ENCODE data around the gene TULP1. TPM values are rescaled to one million over a fixed set of nuclear protein-coding genes. Genes with fewer than 3 reads are reported as not detected.

The TULP1 gene
- total RNA-seq, 1 donor from 2014 or later, result not detected

- Histone ChIP-seq H3K9me3 (ENCODE audit: insufficient read depth, low read depth, low read length) (no peaks in the 10 kb centered on the region), H3K4me2 (ENCODE audit: low read length) (no peak overlapping the region), H4K20me1 (ENCODE audit: insufficient read depth, low read length) (peaks cover 88% of the 10 kb centered on the region), H3K4me1 (ENCODE audit: insufficient read depth, low read length) (peaks cover 18% of the 10 kb centered on the region), H3K4me3 (ENCODE audit: insufficient read depth, low read depth, low read length) (no peak overlapping the region), H3K9ac (ENCODE audit: low read length) (no peak overlapping the region), H3K79me2 (ENCODE audit: insufficient read depth, low read length) (peaks cover 36% of the 10 kb centered on the region), H3K36me3 (ENCODE audit: insufficient read depth, low read length) (peaks cover 33% of the 10 kb centered on the region), H2AFZ (ENCODE audit: low read depth, low read length) (no peak overlapping the region), H3K27me3 (ENCODE audit: insufficient read depth, low read length) (no peaks in the 10 kb centered on the region), H3K27ac (ENCODE audit: low read depth, low read length) (no peak overlapping the region)
- Mint-ChIP-seq H3K4me3 (ENCODE audit: unreplicated experiment) (no peak overlapping the region), H3K4me1 (ENCODE audit: low read depth, unreplicated experiment) (peaks cover 7% of the 10 kb centered on the region), H3K27me3 (ENCODE audit: low read depth, unreplicated experiment) (no peaks in the 10 kb centered on the region), H3K36me3 (ENCODE audit: low read depth, unreplicated experiment) (peaks cover 33% of the 10 kb centered on the region), H3K9me3 (ENCODE audit: unreplicated experiment) (peaks cover 3% of the 10 kb centered on the region), H3K27ac (ENCODE audit: unreplicated experiment) (peak overlapping the region; percentile 62)
- DNase-seq (ENCODE audit: low read depth), result no peak
- FAIRE-seq, result no peak
- TF ChIP-seq EZH2 (IDR thresholded peaks at IDR 0.05; ENCODE audit: insufficient read depth, low read length), result no peak
- TF ChIP-seq, protein P1, sequence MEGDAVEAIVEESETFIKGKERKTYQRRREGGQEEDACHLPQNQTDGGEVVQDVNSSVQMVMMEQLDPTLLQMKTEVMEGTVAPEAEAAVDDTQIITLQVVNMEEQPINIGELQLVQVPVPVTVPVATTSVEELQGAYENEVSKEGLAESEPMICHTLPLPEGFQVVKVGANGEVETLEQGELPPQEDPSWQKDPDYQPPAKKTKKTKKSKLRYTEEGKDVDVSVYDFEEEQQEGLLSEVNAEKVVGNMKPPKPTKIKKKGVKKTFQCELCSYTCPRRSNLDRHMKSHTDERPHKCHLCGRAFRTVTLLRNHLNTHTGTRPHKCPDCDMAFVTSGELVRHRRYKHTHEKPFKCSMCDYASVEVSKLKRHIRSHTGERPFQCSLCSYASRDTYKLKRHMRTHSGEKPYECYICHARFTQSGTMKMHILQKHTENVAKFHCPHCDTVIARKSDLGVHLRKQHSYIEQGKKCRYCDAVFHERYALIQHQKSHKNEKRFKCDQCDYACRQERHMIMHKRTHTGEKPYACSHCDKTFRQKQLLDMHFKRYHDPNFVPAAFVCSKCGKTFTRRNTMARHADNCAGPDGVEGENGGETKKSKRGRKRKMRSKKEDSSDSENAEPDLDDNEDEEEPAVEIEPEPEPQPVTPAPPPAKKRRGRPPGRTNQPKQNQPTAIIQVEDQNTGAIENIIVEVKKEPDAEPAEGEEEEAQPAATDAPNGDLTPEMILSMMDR (IDR thresholded peaks at IDR 0.05; ENCODE audit: insufficient read depth, low read depth, low read length), result no peak
Measured at GRCh38 chr6:35474131-35474941, 38.4 kb downstream of the TULP1 start.

DNA sequence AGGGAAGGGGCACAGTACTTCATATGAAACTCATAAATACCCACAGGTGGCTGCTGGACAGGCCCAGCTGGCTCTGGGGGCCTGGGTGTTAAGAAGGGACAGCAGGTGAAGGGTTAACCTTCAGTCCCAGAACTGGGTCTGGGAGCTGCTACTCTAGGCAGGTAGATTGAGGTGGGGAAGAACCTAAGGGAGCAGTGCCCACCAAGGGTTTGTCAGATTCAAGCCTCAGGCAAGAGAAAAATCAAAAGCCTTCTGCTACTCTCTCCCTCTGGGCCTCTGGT, 38.9 kb downstream of the TULP1 start:
- H3K79me2 ChIP-seq (ENCODE audit: insufficient read depth, low read length), result peaks cover 42% of the 10 kb centered on the region
- peaks cover 18% of the 10 kb centered on the region for H3K4me1 ChIP-seq (ENCODE audit: insufficient read depth, low read length)
- H3K36me3 ChIP-seq (ENCODE audit: insufficient read depth, low read length), result peaks cover 33% of the 10 kb centered on the region
- FAIRE-seq (no peak), DNase-seq (ENCODE audit: low read depth) (no peak)
- no peak overlapping the region for H3K9ac ChIP-seq (ENCODE audit: low read length)
- H3K9me3 ChIP-seq (ENCODE audit: insufficient read depth, low read depth, low read length), result no peaks in the 10 kb centered on the region
- Mint-ChIP-seq H3K36me3 (ENCODE audit: low read depth, unreplicated experiment) (peaks cover 35% of the 10 kb centered on the region), H3K4me3 (ENCODE audit: unreplicated experiment) (no peak overlapping the region), H3K4me1 (ENCODE audit: low read depth, unreplicated experiment) (peaks cover 7% of the 10 kb centered on the region), H3K9me3 (ENCODE audit: unreplicated experiment) (peaks cover 3% of the 10 kb centered on the region), H3K27ac (ENCODE audit: unreplicated experiment) (peak overlapping the region; percentile 78), H3K27me3 (ENCODE audit: low read depth, unreplicated experiment) (no peaks in the 10 kb centered on the region)
- no peak overlapping the region for H3K27ac ChIP-seq (ENCODE audit: low read depth, low read length)
- H4K20me1 ChIP-seq (ENCODE audit: insufficient read depth, low read length), result peaks cover 89% of the 10 kb centered on the region
- no peaks in the 10 kb centered on the region for H3K27me3 ChIP-seq (ENCODE audit: insufficient read depth, low read length)
- H2AFZ ChIP-seq (ENCODE audit: low read depth, low read length), result no peak overlapping the region
- no peak overlapping the region for H3K4me2 ChIP-seq (ENCODE audit: low read length)
- H3K4me3 ChIP-seq (ENCODE audit: insufficient read depth, low read depth, low read length), result no peak overlapping the region
- TF ChIP-seq, protein P1 (IDR thresholded peaks at IDR 0.05; ENCODE audit: insufficient read depth, low read depth, low read length), result no peak
- no peak for TF ChIP-seq EZH2 (IDR thresholded peaks at IDR 0.05; ENCODE audit: insufficient read depth, low read length)

All from astrocyte (in vitro differentiated cells and primary cell).